Ascending aorta (tissue), 2 donors: ENCODE results near the gene PMM2. TPM values are rescaled to one million over a fixed set of nuclear protein-coding genes. Genes with fewer than 3 reads are reported as not detected.

Experiments used
- DNase-seq, 2 donors: peaks; one replicate each; pipeline ENCODE4 v3.0.0-alpha.2; 2019; ENCODE audit warnings: low spot score in 2 of 2
- H3K27ac ChIP-seq, 2 donors: fragments of 200-600 bp; sonication (generic); one replicate each; pipeline ENCODE4 v1.5.1; 2016 to 2017; ENCODE audit warnings: mild to moderate bottlenecking in 1 of 2
- H3K27me3 ChIP-seq: fragments of 200-600 bp; sonication (generic); one replicate; pipeline ENCODE4 v1.5.1; 2017
- H3K36me3 ChIP-seq, 2 donors: fragments of 200-600 bp; sonication (generic); one replicate each; pipeline ENCODE4 v1.5.1; 2016
- H3K4me1 ChIP-seq, 2 donors: fragments of 200-600 bp; sonication (generic); one replicate each; pipeline ENCODE4 v1.5.1; 2016 to 2017; ENCODE audit warnings: mild to moderate bottlenecking in 1 of 2
- H3K4me3 ChIP-seq, 2 donors: fragments of 200-600 bp; sonication (generic); one replicate each; pipeline ENCODE4 v1.5.1; 2016 to 2017; ENCODE audit warnings: mild to moderate bottlenecking in 1 of 2
- H3K9me3 ChIP-seq, 2 donors: fragments of 200-600 bp; sonication (generic); one replicate each; pipeline ENCODE4 v1.5.1; 2016
- intact Hi-C: fragments of 100-400 bp; cut with DNase I; formaldehyde crosslinking; loops from one replicate; pipeline ENCODE4 v1.15.1; 2023
- total RNA-seq: library from RNA; depleted of rRNA; stranded (reverse); fragments of >200 nt; gene quantifications from one replicate; pipeline ENCODE4 v1.1.0, GENCODE V29; 2016
- TF ChIP-seq, protein P1 (sequence below), 3 experiments: fragments of 200-600 bp in 2 of 3; fragments of 450-650 bp in 1 of 3; sonication (generic) in 2 of 3; IDR thresholded peaks; one replicate each; pipeline ENCODE4 v1.5.1; 2016 to 2019; ENCODE audit warnings: antibody characterized with exemption in 3 of 3, mild to moderate bottlenecking in 1 of 3, moderate library complexity in 1 of 3

Gene PMM2
- total RNA-seq, 1 donor from 2014 or later: 17.9 TPM

- TF ChIP-seq, protein P1, sequence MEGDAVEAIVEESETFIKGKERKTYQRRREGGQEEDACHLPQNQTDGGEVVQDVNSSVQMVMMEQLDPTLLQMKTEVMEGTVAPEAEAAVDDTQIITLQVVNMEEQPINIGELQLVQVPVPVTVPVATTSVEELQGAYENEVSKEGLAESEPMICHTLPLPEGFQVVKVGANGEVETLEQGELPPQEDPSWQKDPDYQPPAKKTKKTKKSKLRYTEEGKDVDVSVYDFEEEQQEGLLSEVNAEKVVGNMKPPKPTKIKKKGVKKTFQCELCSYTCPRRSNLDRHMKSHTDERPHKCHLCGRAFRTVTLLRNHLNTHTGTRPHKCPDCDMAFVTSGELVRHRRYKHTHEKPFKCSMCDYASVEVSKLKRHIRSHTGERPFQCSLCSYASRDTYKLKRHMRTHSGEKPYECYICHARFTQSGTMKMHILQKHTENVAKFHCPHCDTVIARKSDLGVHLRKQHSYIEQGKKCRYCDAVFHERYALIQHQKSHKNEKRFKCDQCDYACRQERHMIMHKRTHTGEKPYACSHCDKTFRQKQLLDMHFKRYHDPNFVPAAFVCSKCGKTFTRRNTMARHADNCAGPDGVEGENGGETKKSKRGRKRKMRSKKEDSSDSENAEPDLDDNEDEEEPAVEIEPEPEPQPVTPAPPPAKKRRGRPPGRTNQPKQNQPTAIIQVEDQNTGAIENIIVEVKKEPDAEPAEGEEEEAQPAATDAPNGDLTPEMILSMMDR (IDR thresholded peaks at IDR 0.05): no peak
- intact Hi-C loops: no loop called here
- Histone ChIP-seq H3K27me3 (no peaks in the 10 kb centered on the region), H3K9me3 (no peaks in the 10 kb centered on the region), H3K4me3 (no peak overlapping the region), H3K27ac (no peak overlapping the region), H3K4me1 (no peaks in the 10 kb centered on the region), H3K36me3 (peaks cover 97 to 100% of the 10 kb centered on the region in 2 donors)
- no peak for DNase-seq
These were observed 101.2 kb downstream of the PMM2 start for GRCh38 chr16:8898660-8899318.

Other genes starting within 250 kb of the PMM2 start
- gene TMEM114, start 207.3 kb upstream of the PMM2 start, total RNA-seq: not detected
- gene METTL22, start 176.1 kb upstream of the PMM2 start, total RNA-seq: 31.7 TPM
- gene ABAT, start 123.2 kb upstream of the PMM2 start, total RNA-seq: 1.8 TPM
- gene TMEM186, start 200 bp upstream of the PMM2 start, total RNA-seq: 1.5 TPM
- gene CARHSP1, start 71.2 kb downstream of the PMM2 start, total RNA-seq: 151 TPM
- gene LITAFD, start 84.5 kb downstream of the PMM2 start, total RNA-seq: not detected
- gene USP7, start 166.1 kb downstream of the PMM2 start, total RNA-seq: 55.3 TPM